Upper lobe of right lung (tissue), 1 donor: Measurements from ENCODE around the gene C1orf74. TPM values are rescaled to one million over a fixed set of nuclear protein-coding genes. Genes with fewer than 3 reads are reported as not detected.

Experiments used
- ATAC-seq: fragments of 200-7000 bp; cut with Tn5 transposase; one replicate; pipeline ENCODE4 v1.9.1; 2020; ENCODE audit warnings: mild to moderate bottlenecking, moderate library complexity
- DNase-seq: peaks from one replicate; pipeline ENCODE4 v3.0.0-alpha.2; 2020
- H3K27ac ChIP-seq: fragments of 200-600 bp; one replicate; pipeline ENCODE4 v1.8.0; 2022
- H3K27me3 ChIP-seq: fragments of 200-600 bp; one replicate; pipeline ENCODE4 v1.8.0; 2022; ENCODE audit warnings: mild to moderate bottlenecking
- H3K36me3 ChIP-seq: fragments of 200-600 bp; one replicate; pipeline ENCODE4 v1.8.0; 2022
- H3K4me1 ChIP-seq: fragments of 200-600 bp; one replicate; pipeline ENCODE4 v1.8.0; 2022
- H3K4me3 ChIP-seq: fragments of 200-600 bp; one replicate; pipeline ENCODE4 v1.8.0; 2022; ENCODE audit warnings: mild to moderate bottlenecking
- H3K9me3 ChIP-seq: fragments of 200-600 bp; one replicate; pipeline ENCODE4 v1.8.0; 2022
- intact Hi-C: fragments of 100-400 bp; cut with DNase I; formaldehyde crosslinking; loops from one replicate; pipeline ENCODE4 v1.11.0; 2022
- total RNA-seq: library from RNA; stranded (reverse); fragmentation: NEBNext Ultra II Directional; extraction: Animal tissue kit (Norgen Biotek cat#: 25700); gene quantifications from one replicate; pipeline ENCODE4 v1.2.1, GENCODE V29; 2021
- TF ChIP-seq, protein P1 (sequence below): fragments of 200-600 bp; IDR thresholded peaks from one replicate; pipeline ENCODE4 v1.8.0; 2022; ENCODE audit warnings: antibody characterized with exemption
- donor health status: DM: no; HTN: yes; CAD: no; lungs with severe emphysema.

C1orf74 gene
- total RNA-seq, 1 donor from 2014 or later, result 0.96 TPM

DNA sequence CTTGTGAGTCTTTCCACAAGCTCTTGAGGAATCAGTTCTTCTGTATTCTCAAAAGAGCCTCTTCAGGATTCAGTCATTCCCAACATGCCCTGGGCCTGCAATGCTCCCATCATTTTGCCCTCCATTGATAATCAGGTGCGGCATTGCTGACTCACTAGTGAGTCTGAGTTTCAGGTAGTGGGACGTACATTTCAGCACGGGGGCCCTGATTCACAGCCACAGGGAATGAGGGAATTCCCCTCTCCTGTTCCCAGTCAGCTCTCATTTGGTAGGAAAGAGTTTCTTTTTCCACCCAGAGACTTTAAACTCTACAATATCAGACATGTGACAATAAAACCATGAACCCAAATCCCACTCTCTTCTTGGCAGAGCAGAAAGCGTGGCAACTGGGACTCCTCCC is 25.3 kb upstream of the C1orf74 start:
- Histone ChIP-seq H3K4me1 (peaks cover 4% of the 10 kb centered on the region), H3K27ac (no peak overlapping the region), H3K36me3 (no peaks in the 10 kb centered on the region), H3K4me3 (no peak overlapping the region), H3K9me3 (no peaks in the 10 kb centered on the region), H3K27me3 (no peaks in the 10 kb centered on the region)
- intact Hi-C loops, result no loop called here
- ATAC-seq (no peak), DNase-seq (no peak)
- TF ChIP-seq, protein P1, sequence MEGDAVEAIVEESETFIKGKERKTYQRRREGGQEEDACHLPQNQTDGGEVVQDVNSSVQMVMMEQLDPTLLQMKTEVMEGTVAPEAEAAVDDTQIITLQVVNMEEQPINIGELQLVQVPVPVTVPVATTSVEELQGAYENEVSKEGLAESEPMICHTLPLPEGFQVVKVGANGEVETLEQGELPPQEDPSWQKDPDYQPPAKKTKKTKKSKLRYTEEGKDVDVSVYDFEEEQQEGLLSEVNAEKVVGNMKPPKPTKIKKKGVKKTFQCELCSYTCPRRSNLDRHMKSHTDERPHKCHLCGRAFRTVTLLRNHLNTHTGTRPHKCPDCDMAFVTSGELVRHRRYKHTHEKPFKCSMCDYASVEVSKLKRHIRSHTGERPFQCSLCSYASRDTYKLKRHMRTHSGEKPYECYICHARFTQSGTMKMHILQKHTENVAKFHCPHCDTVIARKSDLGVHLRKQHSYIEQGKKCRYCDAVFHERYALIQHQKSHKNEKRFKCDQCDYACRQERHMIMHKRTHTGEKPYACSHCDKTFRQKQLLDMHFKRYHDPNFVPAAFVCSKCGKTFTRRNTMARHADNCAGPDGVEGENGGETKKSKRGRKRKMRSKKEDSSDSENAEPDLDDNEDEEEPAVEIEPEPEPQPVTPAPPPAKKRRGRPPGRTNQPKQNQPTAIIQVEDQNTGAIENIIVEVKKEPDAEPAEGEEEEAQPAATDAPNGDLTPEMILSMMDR, result no peak

DNA sequence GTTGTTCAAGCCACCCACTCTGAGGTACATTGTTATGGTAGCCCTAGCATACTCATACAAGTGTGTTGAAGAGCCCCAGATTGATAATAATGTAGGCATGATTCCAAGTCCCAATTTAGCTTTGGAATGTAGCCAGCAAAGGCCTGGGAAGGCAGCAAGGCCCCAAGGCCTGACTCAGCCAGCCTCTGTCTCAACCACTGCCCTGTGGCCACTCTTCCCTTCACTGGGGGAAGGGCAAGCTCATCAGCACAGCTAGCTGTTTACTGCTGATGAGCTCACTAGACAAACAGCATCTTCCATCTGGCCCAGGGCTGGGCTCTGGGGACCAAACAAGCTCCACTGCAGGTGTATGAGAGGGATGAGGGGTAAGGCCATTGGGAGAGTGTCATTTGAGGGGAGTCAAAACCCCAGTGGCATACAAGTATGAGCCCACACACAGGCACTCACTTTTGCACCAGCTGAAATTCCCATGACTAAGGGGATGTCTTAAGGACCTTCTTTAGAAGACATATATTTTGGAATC is 23.8 kb upstream of the C1orf74 start:
- intact Hi-C loops, result no loop called here
- Histone ChIP-seq H3K4me3 (no peak overlapping the region), H3K36me3 (no peaks in the 10 kb centered on the region), H3K9me3 (no peaks in the 10 kb centered on the region), H3K27me3 (no peaks in the 10 kb centered on the region), H3K4me1 (peaks cover 4% of the 10 kb centered on the region), H3K27ac (no peak overlapping the region)
- TF ChIP-seq, protein P1, result no peak
- DNase-seq, result no peak
- ATAC-seq, result no peak

DNA sequence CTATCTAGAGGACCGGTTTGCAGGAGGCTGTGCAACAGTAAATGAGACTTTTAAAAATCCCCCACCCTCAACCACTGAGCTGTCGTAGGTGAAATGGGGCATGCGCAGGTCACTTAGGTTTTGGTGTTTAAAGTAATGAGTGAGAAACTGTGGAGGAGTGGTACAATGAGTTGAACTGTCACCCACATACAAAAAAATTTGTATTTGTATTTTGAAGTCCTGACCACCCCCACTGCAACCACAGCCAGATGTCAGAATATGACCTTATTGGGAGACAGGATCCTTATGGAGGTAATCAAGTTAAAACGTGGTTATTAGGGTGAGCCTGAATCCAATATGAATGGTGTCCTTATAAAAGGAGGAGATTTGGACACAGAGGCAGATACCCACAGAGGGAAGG is 23.1 kb upstream of the C1orf74 start:
- Histone ChIP-seq H3K27me3 (no peaks in the 10 kb centered on the region), H3K27ac (no peak overlapping the region), H3K4me3 (no peak overlapping the region), H3K4me1 (peaks cover 4% of the 10 kb centered on the region), H3K36me3 (no peaks in the 10 kb centered on the region), H3K9me3 (no peaks in the 10 kb centered on the region)
- ATAC-seq (no peak), DNase-seq (no peak)
- TF ChIP-seq, protein P1, result no peak
- intact Hi-C loops, result no loop called here

DNA sequence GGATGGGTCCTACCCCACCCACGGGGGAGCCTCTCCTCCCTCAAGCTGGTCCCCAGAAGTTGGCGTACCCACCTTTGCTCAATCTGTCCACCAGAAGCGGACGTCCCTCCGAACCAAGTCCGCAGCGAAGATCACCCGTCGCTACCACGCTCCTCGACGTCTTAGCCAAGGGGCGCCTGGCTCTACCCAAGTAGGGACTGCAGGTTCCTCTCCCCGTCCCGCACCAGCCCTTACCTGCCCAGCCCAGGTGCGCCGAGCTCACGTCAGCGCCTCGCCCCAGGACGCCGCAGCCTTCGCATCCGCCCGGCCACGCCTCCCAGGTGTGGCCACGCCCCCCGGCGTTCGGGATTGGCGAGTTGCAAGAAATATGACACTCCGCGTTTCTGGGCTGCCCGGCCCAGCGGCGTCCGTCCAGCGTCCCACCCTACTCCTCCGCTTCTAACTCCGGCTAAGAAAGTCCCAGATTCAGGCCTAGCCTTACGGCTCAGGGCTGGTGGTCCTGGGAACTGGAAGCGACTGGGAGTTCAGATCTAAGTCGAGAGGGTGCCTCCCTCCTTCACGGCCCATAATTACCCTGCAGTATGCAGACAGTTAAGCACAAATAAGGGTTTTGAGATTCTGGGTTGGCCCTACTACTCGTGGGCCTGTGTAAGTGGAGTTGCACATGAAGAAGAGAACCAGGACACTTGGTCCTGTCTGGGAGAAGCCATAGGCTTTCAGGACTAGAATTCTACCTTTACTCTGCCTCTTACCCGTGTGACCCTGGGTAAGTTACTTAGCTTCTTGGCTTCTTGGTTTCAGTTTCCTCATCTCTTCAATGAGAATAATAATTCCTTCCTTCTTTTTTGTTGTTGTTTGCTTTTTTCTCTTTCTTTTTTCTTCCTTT is 21.8 kb upstream of the C1orf74 start, which contains the start of gene IRF6:
Gene IRF6 (minus strand): TSS at position 268 of the 886 bp plus-strand sequence. CDS start 4,729 bp downstream, outside the sequence.
- TF ChIP-seq, protein P1, result no peak
- no peaks in the 10 kb centered on the region for H3K9me3 ChIP-seq
- no peaks in the 10 kb centered on the region for H3K27me3 ChIP-seq
- peak within 1 kb of the TSS; percentile 71 for H3K27ac ChIP-seq
- intact Hi-C loops, result no loop called here
- DNase-seq (peak; percentile 97), ATAC-seq (peak; percentile 97)
- peaks cover 4% of the 10 kb centered on the region for H3K4me1 ChIP-seq
- H3K36me3 ChIP-seq, result no peaks in the 10 kb centered on the region
- peak within 1 kb of the TSS; percentile 52 for H3K4me3 ChIP-seq

DNA sequence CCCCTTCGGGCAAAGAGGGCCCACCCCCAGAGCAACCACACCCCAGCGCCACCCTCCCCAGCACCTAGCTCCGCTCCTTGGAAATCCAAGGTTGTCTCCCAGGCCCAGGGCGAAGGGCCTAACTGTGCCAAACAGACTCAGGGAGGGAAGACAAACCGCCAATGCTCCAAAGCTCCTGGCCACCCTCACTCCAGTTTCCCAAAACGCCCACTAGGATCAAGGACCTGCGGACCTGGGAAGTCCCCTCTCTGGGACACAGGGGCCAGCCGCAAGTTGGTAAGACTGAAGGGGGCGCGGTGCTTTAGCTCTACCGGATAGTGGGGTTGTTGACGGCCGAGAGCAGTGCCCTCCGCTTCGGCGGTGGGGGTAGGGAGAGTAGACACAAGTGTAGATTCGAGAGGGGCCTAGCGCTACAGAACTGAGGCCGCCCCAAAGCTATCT is 21.0 kb upstream of the C1orf74 start:
- DNase-seq (peak; percentile 68), ATAC-seq (peak; percentile 40)
- H3K27ac ChIP-seq, result peak overlapping the region; percentile 71
- H3K36me3 ChIP-seq, result no peaks in the 10 kb centered on the region
- H3K4me3 ChIP-seq, result peak overlapping the region; percentile 52
- H3K4me1 ChIP-seq, result peaks cover 4% of the 10 kb centered on the region
- TF ChIP-seq, protein P1, result no peak
- no peaks in the 10 kb centered on the region for H3K9me3 ChIP-seq
- H3K27me3 ChIP-seq, result no peaks in the 10 kb centered on the region
- intact Hi-C loops, result no loop called here
